Astrocyte of the cerebellum (primary cell): ENCODE results near the gene BACE2.
"Not testable (repeated sequence)": the region's sequence is repeated elsewhere in the genome, so short reads cannot be mapped to it uniquely, and the experiment has no call there.

Experiments
- DNase-seq: peaks from one replicate; pipeline ENCODE4 v3.0.0-alpha.2; 2011; ENCODE audit warnings: low read depth
- H3K4me3 ChIP-seq: 2 replicates; pipeline ENCODE4 v1.5.1; 2011; ENCODE audit warnings: mild to moderate bottlenecking, low read depth, low read length, moderate library complexity
- CTCF ChIP-seq: IDR thresholded peaks from 2 replicates; pipeline ENCODE4 v1.5.1; 2012; ENCODE audit warnings: low read length, low read depth, moderate library complexity, mild to moderate bottlenecking; ENCODE audit errors: missing control alignments
- in situ Hi-C: cut with HindIII; loops from 2 replicates; pipeline ENCODE4 v1.10.0; 2017; ENCODE audit warnings: low sequenced_read_pairs

BACE2 gene

GRCh38 chr21:41240040-41240439 lies 72.1 kb downstream of the BACE2 start:
- H3K4me3 ChIP-seq = no peak overlapping the region
- no peak for TF ChIP-seq CTCF
- no peak for DNase-seq
- in situ Hi-C loops = no loop called here

- in situ Hi-C loops = no loop called here
- TF ChIP-seq CTCF = no peak
- no peak for DNase-seq
- H3K4me3 ChIP-seq = no peak overlapping the region
Observed at GRCh38 chr21:41241341-41241740, 73.4 kb downstream of the BACE2 start.

- no peak for TF ChIP-seq CTCF
- DNase-seq = no peak
- no peak overlapping the region for H3K4me3 ChIP-seq
- in situ Hi-C loops = no loop called here
Observed at GRCh38 chr21:41242238-41242829, 74.4 kb downstream of the BACE2 start.

- H3K4me3 ChIP-seq = no peak overlapping the region
- no peak for TF ChIP-seq CTCF
- DNase-seq = no peak
- in situ Hi-C loops = no loop called here
Observed at GRCh38 chr21:41243107-41243506, 75.1 kb downstream of the BACE2 start.

- in situ Hi-C loops, DNase-seq, H3K4me3 ChIP-seq: not testable (repeated sequence)
Observed at GRCh38 chr21:41244266-41244880, 76.4 kb downstream of the BACE2 start.

- in situ Hi-C loops = no loop called here
- TF ChIP-seq CTCF = no peak
- H3K4me3 ChIP-seq = no peak overlapping the region
Observed at GRCh38 chr21:41245509-41246135, 77.7 kb downstream of the BACE2 start.

GRCh38 chr21:41246808-41247207 lies 78.8 kb downstream of the BACE2 start:
- no peak overlapping the region for H3K4me3 ChIP-seq
- in situ Hi-C loops = no loop called here
- no peak for DNase-seq
- TF ChIP-seq CTCF = no peak

More at GRCh38 chr21:41245509-41246135, 77.7 kb downstream of the BACE2 start:
- no peak for DNase-seq
